Measurements from ENCODE around the gene CHTF8.

The CHTF8 gene

GRCh38 chr16:69118468-69118867 lies 13.9 kb downstream of the CHTF8 start:
- H3K27ac ChIP-seq (ENCODE audit: low read length): no peak overlapping the region
- H3K36me3 ChIP-seq (replicated peaks; ENCODE audit: low read depth, low read length): peaks cover 26% of the 10 kb centered on the region
- no peak overlapping the region for H3K4me3 ChIP-seq (ENCODE audit: low read length)
- TF ChIP-seq EZH2phosphoT487 (IDR thresholded peaks at IDR 0.05; ENCODE audit: low read depth): no peak
- no peak for TF ChIP-seq CTCF (IDR thresholded peaks at IDR 0.05; ENCODE audit: low read depth, low read length)
- no peaks in the 10 kb centered on the region for H3K4me1 ChIP-seq (ENCODE audit: low read length)
- H3K79me2 ChIP-seq (ENCODE audit: low read length): peaks cover 4% of the 10 kb centered on the region; the same call in 1 of the 2 replicates
- H3K9ac ChIP-seq (ENCODE audit: low read length): no peak overlapping the region
- H3K9me3 ChIP-seq (ENCODE audit: insufficient read depth, low read length): no peaks in the 10 kb centered on the region
- H2AFZ ChIP-seq (ENCODE audit: low read depth, low read length): no peak overlapping the region
- no peaks in the 10 kb centered on the region for H3K27me3 ChIP-seq (ENCODE audit: low read depth, low read length)
- peaks cover 11% of the 10 kb centered on the region for H4K20me1 ChIP-seq (ENCODE audit: insufficient read depth, low read length)
- no peak overlapping the region for H3K4me2 ChIP-seq (ENCODE audit: low read length)

DNA sequence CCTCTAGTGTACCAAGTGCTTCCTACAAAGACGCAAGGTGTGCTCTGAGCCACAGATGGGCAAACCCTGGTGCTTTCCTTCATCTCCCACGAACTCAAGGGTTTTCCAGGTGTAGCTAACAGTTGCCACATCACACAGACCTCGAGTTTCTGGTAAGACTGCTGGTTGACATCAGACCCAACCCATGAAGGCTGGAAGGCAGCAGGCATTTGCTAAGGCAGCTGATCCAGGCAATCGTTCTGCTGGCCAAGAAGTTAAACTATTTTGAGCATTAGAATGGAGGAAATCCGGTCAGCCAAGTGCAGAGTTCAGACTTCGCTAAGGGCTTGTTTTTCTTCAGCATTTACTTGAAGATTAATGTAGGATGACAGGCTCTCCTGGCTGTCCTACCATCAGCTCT lies 15.5 kb downstream of the CHTF8 start:
- Histone ChIP-seq H3K36me3 (replicated peaks; ENCODE audit: low read depth, low read length) (peaks cover 23% of the 10 kb centered on the region), H3K9ac (ENCODE audit: low read length) (no peak overlapping the region), H3K27ac (ENCODE audit: low read length) (no peak overlapping the region), H3K9me3 (ENCODE audit: insufficient read depth, low read length) (no peaks in the 10 kb centered on the region), H3K4me2 (ENCODE audit: low read length) (no peak overlapping the region), H3K4me3 (ENCODE audit: low read length) (no peak overlapping the region), H3K27me3 (ENCODE audit: low read depth, low read length) (no peaks in the 10 kb centered on the region), H3K4me1 (ENCODE audit: low read length) (no peaks in the 10 kb centered on the region), H2AFZ (ENCODE audit: low read depth, low read length) (no peak overlapping the region), H3K79me2 (ENCODE audit: low read length) (no peaks in the 10 kb centered on the region), H4K20me1 (ENCODE audit: insufficient read depth, low read length) (peaks cover 22% of the 10 kb centered on the region)
- TF ChIP-seq EZH2phosphoT487 (IDR thresholded peaks at IDR 0.05; ENCODE audit: low read depth): no peak
- TF ChIP-seq CTCF (IDR thresholded peaks at IDR 0.05; ENCODE audit: low read depth, low read length): no peak

DNA sequence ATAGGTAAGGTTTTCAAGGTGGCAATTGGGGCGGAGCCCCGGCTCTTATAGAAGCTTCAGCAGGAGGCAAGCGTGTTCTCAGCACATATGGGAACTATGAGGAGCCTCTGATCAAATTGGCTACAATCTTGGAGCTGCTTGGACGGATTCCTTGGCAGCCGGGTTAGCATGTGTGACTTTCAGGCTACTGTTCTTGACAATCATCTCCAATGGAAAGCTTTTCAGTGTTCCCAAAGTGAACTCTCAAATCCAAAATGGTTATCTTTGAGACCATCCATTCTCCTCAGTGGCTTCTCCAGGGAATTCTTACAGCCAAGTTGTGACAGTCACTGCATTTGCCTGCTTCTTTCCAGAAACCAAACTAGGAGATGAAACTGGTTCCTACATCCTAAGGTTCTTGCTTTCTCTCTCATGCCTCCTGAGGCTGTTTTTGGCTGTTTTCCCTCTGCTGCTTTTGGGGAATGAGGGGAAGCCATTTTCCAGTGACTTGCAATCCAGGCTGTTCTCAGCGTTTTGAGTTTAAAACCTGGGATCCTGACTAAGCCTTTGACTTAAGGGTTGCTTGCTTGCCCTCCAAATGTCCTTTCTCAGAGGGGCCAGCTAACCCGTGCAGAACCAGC lies 16.0 kb downstream of the CHTF8 start:
- no peak for TF ChIP-seq EZH2phosphoT487 (IDR thresholded peaks at IDR 0.05; ENCODE audit: low read depth)
- no peak for TF ChIP-seq CTCF (IDR thresholded peaks at IDR 0.05; ENCODE audit: low read depth, low read length)
- Histone ChIP-seq H3K79me2 (ENCODE audit: low read length) (no peaks in the 10 kb centered on the region), H3K27ac (ENCODE audit: low read length) (no peak overlapping the region), H2AFZ (ENCODE audit: low read depth, low read length) (no peak overlapping the region), H4K20me1 (ENCODE audit: insufficient read depth, low read length) (peaks cover 22% of the 10 kb centered on the region), H3K9me3 (ENCODE audit: insufficient read depth, low read length) (no peaks in the 10 kb centered on the region), H3K4me1 (ENCODE audit: low read length) (no peaks in the 10 kb centered on the region), H3K9ac (ENCODE audit: low read length) (no peak overlapping the region), H3K4me2 (ENCODE audit: low read length) (no peak overlapping the region), H3K4me3 (ENCODE audit: low read length) (no peak overlapping the region), H3K36me3 (replicated peaks; ENCODE audit: low read depth, low read length) (peaks cover 23% of the 10 kb centered on the region), H3K27me3 (ENCODE audit: low read depth, low read length) (no peaks in the 10 kb centered on the region)

DNA sequence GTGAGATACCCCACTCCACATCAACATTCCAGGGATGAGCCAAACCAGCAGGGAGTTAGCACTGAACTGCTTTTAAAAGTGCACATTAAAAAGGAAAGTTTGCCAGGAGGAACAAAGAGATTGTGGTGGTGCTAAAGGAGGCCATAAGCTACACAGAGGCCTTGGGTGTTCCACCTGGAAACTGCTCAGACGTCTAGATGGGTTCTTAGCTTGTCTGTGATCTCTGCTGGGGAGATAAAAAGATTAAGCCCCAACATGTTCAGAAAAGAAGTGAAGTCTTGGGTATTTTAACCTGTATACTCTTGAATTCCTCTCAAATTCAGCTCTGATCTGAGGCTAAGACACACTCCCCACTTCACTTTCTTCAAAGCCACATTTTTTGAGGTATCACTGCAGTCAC lies 16.6 kb downstream of the CHTF8 start:
- H3K4me2 ChIP-seq (ENCODE audit: low read length): no peak overlapping the region
- no peak overlapping the region for H3K27ac ChIP-seq (ENCODE audit: low read length)
- peaks cover 22% of the 10 kb centered on the region for H4K20me1 ChIP-seq (ENCODE audit: insufficient read depth, low read length)
- TF ChIP-seq CTCF (IDR thresholded peaks at IDR 0.05; ENCODE audit: low read depth, low read length) (no peak), EZH2phosphoT487 (IDR thresholded peaks at IDR 0.05; ENCODE audit: low read depth) (no peak)
- H3K9ac ChIP-seq (ENCODE audit: low read length): no peak overlapping the region
- H3K79me2 ChIP-seq (ENCODE audit: low read length): no peaks in the 10 kb centered on the region
- H2AFZ ChIP-seq (ENCODE audit: low read depth, low read length): no peak overlapping the region
- H3K4me3 ChIP-seq (ENCODE audit: low read length): no peak overlapping the region
- no peaks in the 10 kb centered on the region for H3K27me3 ChIP-seq (ENCODE audit: low read depth, low read length)
- H3K4me1 ChIP-seq (ENCODE audit: low read length): no peaks in the 10 kb centered on the region
- H3K9me3 ChIP-seq (ENCODE audit: insufficient read depth, low read length): no peaks in the 10 kb centered on the region
- H3K36me3 ChIP-seq (replicated peaks; ENCODE audit: low read depth, low read length): peaks cover 19% of the 10 kb centered on the region
